Endometrium (tissue), 2 donors: ENCODE results near the gene VIM.

ENCODE experiments used
- FAIRE-seq: peaks from 2 replicates; lab custom pipeline; 2012; peaks lifted over from hg19 to GRCh38; lab: Jason Lieb, UNC
- donor health status: control.
- donor health status: control.

Gene VIM

DNA sequence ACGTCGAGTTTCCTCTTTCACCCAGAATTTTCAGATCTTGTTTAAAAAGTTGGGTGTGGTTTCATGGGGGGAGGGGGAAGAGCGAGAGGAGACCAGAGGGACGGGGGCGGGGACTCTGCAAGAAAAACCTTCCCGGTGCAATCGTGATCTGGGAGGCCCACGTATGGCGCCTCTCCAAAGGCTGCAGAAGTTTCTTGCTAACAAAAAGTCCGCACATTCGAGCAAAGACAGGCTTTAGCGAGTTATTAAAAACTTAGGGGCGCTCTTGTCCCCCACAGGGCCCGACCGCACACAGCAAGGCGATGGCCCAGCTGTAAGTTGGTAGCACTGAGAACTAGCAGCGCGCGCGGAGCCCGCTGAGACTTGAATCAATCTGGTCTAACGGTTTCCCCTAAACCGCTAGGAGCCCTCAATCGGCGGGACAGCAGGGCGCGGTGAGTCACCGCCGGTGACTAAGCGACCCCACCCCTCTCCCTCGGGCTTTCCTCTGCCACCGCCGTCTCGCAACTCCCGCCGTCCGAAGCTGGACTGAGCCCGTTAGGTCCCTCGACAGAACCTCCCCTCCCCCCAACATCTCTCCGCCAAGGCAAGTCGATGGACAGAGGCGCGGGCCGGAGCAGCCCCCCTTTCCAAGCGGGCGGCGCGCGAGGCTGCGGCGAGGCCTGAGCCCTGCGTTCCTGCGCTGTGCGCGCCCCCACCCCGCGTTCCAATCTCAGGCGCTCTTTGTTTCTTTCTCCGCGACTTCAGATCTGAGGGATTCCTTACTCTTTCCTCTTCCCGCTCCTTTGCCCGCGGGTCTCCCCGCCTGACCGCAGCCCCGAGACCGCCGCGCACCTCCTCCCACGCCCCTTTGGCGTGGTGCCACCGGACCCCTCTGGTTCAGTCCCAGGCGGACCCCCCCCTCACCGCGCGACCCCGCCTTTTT is at the start of gene VIM:
Gene VIM (plus strand): TSS at position 151 of the 925 bp plus-strand sequence. CDS start 1,182 bp downstream, outside the sequence.
- FAIRE-seq = no peak

DNA sequence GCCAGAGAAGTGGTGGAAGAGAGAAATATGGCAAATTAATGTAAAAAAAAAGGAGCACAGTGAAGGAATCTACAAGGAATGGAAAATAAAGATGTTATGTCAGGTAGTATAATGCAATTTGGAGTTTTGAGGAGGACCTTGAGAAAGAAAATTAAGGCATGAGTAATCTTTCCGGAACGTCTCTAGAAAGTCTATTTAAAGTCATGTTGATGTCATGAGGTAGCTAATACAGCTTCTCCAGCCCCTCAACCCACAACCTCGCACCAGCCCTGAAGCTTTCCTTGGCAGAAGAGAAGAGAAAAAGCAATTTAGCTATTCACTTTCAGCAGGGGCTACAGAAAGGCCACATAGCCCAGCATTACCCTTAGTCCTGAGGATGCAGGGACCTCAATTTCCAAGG is 49.0 kb upstream of the VIM start:
- no peak for FAIRE-seq

DNA sequence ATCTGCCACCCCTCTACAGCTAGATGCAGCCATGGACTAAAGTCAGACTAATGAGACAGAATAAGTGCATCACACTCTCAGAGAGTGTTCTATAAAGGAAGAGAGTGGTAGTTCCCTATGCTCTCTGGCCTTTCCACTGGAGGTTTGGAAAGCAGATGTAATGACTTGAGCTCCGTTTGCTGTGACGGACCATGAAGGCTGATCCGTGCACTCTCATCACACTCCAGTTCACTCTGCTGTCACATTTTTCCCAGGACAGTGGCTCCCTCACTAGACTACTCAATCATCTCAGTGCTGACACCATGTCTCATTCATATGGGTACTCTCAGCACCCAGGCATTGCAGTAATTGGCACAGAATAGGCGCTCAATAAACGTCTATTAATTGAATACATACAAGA is 46.9 kb upstream of the VIM start:
- FAIRE-seq = no peak

DNA sequence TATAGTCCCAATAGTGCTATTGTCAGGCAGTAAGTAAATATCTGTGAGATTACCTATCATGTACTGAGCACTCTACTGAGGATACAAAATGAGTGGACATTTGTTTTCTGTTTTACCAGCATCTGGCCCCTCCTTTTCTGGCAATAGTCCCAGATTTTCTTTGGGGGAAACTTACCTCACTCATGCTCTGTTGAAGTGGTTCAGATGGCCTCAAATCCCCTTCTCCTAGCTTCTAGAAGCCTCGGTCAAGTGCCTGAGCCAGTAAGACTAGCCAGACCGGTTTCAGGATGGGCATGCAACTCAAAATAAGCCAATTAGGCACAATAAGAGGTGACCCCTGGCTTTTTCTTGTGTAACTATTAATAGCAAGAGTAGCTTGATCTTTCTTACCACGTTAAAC is 46.3 kb upstream of the VIM start:
- no peak for FAIRE-seq

DNA sequence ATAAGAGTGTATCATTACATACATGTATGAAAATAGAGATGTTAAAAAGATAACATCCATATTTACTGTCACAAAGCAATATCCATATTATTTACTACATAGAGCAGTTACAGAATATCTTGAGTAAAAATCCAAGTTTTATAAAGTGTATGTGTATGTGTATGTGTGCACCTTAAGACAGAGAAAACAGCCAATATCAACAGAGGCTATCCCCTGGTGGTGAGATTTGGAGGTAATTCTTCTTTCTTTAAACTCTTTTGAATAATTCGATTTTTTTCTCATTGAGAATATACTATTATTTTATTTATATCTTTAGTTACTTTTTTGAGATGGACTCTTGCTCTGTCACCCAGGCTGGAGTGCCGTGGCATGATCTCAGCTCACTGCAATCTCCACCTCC is 44.9 kb upstream of the VIM start:
- FAIRE-seq = no peak

DNA sequence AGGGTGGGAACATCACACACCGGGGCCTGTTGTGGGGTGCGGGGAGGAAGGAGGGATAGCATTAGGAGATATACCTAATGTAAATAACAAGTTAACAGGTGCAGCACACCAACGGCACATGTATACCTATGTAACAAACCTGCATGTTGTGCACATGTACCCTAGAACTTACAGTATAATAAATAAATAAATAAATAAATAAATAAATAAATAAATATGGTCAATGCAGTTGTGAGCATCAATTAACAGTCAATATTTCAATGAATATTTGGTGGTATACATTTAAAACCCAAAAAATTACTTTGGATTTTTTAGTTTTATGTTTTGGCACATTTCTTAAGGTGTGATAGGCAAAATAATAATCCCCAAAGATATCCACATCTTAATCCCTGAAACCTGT is 42.2 kb upstream of the VIM start:
- no peak for FAIRE-seq

DNA sequence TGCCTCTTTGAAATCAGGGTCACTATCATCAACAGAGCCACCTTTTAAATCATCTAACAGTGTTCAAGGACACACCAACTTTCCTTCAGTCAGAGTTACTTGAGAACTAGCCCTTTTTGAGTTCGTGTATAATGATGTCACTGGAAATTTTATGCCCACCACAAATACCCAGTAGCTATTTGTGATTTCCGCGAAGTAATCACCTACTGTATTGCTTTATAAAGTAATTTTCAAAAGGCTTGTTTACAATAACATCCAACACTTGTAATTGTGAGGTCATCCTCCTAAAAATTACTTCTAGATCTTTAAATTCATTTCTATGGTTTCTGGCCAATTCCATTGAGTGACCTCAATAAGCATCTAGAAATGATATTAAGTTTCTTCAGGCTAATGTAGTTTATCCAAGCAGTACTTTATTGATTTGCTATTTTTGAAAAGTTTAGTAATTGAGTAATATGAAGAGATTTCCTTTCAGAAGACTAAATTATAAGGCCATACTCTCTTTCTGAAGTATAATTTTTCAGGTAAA is 39.3 kb upstream of the VIM start:
- peak; percentile 67 for FAIRE-seq

DNA sequence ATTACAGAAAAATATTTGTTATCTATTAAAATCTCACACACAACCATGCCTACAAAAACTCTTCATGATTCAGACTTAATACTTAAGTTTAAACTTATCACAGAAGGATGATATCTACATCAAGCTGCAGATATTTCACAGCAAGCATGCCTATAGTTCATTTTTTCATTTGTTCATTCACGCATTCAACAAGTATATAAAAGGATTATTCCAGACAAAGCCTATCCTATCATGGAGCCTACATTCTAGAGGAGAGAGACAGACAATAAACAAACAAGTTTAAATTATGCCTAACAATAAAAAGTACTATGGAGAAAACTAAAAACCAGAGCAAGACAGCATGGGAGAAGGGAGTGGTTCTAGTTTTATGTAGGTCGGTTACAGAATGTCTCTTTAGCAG is 37.4 kb upstream of the VIM start:
- FAIRE-seq = no peak

DNA sequence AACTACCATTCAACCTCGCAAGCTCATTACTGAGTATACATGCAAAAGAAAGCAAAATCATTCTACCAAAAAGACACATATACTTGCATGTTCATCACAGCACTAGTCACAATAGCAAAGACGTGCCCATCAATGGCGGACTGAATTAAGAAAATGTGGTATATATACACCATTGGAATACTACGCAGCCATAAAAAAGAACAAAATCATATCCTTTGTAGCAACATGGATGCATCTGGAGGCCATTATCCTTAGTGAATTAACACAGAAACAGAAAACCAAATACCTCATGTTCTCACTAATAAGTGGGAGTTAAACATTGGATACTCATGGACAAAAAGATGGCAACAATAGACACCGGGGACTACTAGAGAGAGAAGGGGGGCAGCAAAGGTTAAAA is 33.0 kb upstream of the VIM start:
- no peak for FAIRE-seq

DNA sequence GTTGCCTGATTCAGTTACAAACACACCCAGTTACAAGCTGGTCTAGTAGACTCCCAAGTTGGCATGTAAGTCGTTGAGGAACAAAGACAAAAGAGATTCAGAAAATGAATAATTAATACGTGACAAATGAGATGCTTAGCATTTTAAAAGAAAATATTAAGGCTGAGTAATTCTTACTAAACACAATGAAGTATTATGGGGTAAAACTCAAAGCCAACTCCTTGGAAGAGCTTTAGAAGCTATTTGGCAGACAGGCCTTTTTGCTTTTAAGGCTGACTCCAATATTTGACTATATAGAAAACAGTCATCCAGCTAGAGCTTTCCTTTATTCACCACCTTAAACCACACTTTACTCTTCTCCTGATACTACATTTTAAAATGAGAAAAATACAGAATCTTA is 32.0 kb upstream of the VIM start:
- no peak for FAIRE-seq

DNA sequence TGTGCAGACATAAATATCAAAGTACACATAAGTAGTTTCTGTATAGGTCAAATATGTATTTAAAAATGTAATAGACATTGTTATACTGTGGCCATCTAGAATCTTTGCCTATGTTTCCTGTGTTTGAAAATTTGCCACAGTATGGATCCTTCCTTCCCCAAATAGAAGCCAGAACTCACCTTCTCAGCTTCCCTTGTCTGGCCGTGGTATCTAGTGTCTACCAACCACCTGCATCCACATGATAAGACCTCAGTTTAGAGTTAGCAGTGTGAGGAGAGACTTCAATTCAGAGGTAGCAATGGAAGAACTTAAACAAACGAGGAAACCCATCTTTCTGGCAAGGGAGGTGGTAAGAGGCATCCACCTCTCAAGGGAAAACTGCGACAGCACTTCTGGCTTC is 31.5 kb upstream of the VIM start:
- no peak for FAIRE-seq

DNA sequence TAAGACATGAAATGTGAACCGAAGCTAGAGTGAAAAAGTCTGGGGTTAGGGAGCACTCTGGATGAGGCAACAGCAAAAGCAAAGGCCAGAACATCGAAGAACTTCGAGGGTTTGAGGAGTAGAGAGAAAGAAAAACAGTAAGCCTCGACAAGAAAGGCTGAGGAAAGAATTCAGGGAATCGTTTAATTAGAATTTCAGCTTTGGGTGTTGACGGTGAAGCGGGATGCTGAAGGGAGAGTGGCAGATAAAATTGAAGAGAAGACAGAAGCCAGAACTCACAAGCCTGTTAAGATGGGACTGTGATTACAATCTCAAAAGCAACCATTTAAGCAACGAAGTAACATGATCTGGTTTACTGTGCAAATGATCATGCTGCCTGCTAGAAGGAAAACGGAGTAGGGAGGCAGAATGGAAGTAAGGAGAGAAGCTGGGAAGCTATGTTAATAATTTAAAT is 28.7 kb upstream of the VIM start:
- FAIRE-seq = peak; percentile 64

DNA sequence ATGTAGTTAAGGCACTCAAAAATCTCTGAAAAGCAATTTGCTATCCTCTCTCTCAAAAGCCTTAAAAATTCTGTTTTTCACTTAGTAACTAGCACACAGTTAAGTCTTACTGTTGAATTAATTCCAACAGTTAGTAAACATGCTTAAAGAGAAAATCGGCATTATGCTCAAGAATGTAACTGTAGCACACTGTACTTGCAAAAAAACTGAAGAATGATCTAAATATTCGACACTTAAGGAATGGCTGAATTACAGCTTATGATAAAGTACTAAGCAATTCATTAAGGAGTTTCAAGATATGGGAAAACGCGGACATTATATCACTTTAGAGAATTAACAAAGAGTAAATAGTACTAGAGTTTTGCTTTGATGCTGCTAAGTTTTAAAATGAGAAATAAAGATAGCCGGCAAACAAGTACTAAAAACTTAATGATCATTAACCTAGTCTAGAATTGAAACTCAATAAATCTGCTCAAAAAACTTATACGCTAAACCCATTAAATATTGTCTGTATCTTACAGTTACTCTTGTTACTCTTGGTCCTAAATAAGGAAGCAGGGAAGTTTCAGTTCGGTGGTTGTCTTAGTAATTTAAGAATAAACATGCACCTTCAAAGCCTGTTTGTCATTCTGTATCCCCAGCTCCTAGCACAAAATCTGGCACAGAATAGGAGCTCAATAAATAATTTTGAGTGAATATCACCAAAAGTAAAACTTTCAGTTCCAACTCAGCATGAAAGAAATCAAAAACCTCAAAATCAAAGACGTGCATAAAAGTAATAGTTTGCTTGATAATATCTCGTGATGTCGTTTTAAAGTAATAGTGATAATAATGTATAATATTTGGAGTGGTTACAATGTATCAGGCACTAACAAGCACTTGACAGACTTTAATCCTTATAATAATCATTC is 27.8 kb upstream of the VIM start:
- FAIRE-seq = peak; percentile 78

DNA sequence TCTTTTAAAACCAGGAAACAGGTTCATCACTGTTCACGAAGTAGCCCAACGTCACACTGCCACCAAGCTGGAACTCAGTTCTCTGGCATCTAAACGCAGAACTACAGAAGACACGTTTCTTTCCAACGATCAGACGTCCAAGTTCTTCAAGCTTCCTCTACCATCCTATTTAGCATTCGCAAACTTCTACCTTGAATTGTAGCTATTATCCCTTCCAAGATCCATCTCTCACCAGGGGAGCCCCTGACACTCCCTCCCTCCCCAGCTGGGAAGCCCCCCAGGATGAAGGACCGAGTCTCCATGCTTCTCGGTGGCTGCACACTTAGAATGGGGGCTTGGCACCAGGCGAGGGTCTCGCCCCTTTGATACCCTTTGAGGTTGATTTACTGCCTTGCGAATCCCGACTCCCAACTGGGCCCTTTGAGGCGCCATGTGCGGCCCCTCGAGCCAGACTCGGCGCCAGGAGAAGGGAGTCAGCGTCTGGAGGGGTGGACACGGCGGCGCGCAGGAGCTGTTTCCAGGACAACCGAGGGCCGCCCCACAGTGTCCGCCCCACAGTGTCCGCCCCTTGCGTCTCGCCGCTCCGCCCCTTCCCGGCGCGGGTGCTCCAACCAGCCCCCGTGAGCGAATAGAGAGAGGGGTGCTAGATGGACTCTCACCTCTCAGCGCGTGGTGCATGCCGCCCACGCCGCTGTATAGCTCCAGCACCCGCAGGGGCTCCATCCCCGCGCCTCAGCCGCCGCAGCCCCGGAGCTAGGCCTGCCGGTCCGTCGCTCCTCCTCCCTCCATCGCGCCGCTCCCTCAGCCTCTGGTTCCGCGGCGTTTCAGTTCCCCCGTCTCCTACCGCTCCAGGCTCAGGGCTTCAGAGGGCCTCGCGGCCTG is 26.9 kb upstream of the VIM start, which contains the start of gene TRDMT1:
Gene TRDMT1 (minus strand): TSS at position 761 of the 882 bp plus-strand sequence. CDS start 38 bp downstream, at position 723.
- FAIRE-seq = no peak

DNA sequence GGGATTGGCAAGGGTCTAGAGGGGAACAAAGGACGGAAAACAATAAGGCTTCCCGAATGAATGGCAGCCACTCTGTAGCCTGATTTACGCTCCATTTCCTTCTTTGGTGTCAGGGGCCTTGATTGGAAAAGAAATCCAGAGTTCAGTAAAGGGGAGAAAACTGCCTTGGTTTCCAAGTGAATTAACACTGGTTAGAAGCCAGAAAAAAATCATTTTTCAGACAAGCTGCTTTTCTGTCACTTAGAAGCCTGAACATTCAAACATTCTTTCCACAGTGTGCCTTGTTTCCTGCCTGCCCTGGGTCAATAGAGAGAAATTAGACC is 26.3 kb upstream of the VIM start:
- no peak for FAIRE-seq

DNA sequence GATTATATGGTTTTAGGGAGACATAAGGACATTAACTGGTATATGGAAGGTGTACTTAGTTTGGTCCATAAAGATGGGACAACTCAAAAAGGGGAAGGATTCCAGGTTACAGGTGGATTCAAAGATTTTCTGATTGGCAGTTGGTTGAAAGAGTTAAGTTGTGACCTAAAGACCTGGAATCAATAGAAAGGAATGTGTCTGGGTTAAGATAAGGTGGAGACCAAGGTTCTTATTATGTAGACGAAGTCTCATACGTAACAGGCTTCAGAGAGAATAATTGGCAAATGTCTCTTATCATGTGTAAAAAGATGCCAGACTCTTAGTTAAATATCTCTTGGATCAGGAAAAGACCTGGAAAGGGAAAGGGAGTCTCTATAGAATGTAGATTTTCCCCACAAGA is 25.5 kb upstream of the VIM start:
- no peak for FAIRE-seq

DNA sequence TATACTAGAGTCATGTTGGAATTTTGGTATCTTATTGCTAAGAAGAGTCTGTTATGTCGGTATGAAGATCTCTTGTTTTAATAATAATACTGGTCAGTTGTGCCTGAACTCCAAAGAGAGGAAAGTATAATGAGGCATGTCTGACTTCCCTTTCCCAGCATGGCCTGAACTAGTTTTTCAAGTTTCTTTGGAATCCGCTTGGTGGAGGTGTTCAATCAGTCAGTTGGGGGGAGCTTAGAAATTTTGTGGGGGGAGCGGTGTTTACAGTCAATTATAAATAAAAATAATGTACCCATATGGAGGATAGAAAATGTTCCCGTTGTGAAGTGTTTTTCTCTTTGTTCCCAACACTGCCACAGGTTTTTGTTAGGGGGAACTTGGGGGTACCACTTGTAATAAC is 25.0 kb upstream of the VIM start:
- FAIRE-seq = no peak

DNA sequence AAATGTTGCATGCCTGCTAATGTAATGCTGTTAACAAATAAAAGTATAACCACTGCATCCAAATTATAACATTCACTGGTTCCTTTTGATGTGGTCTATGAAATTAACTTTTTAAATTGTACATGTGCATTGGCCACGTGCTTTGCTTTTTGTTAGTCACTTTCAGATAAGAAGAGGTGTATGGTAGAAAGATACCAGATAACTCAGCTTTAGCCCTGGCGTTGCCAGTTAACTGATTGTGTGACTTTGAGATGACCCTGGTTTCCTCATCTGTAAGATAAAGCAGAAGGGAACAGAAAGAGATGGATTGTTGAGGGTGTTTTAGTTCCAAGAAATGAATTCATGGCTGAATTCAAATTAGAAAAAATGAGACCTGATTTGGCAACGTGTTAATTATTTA is 24.6 kb upstream of the VIM start:
- no peak for FAIRE-seq

DNA sequence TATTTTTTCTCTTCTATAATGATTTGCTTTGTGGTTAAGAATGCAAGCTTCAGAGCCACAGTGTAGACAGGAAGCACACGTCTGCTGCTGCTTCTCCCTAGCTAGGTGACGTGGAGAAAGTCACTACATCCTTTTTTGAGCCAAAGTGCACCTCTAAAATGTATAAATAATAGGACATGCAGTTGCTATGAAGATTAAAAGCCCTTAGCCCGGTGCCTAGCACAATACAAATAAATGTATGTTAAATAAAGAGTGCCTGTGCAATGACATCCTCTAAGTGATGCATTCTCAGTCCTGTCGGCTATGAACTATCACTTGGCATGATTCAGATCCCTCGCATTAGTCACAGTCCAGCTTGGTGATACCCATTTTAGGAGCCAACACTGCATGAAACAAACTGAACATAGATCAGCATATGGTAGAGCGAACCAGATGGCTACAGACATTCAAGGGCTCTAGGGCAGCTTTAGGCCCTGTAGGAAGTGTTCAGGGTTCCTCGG is 21.8 kb upstream of the VIM start:
- FAIRE-seq = no peak

DNA sequence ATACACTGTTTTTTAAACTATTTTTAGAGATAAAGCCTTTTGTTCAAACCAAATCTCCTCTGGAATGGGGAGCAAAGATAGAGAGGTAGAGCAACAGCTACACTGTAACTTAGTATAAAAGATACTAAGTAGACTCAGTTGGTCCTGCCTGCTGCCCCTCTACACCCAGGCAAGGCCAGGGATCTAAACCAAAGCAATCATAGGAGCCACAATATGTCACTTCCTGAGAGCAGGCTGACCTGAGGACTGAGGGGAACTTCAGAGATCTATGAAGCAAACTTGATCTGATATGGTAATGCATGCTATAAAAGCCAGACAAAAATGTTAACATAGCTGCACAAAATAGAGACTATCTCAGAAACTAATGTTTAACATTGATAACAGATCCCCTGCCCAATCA is 19.6 kb upstream of the VIM start:
- no peak for FAIRE-seq

DNA sequence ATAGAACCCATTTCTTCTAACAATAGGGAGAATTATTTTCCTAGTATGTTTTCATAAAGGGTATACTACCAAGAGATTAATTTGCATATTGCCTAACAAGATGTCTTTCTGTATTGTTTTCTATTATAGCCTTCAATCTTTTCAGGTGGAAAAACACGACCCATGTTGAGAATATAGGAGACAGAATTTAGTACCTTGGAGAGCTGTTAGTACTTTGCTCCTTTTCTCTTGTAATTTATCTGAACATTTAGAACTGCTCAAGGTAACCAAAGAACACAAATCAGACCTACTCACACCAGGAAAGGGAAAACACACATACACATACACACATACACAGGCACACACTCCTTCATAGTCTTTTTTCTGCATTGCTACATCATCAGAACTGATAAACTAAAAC is 18.7 kb upstream of the VIM start:
- no peak for FAIRE-seq

DNA sequence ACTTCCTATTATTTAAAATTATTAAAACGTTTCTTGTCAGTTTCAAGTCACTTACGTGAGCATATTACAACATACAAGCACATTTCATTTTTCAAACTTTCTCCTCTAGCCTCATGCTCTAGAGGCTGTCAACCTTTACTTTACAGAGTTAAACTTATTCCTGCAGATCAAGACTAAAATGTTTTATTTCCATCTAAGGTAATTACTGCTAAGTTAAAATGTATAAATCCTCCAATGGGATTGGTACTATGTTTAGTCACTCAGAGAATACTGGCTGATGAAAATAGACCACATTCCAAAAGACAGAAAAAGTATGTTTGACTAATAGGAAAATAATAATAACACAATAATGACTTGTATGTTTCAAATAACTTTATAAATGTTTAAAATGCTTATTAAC is 18.2 kb upstream of the VIM start:
- FAIRE-seq = no peak
